ENCODE measurements around the gene FRMD4B.

GRCh38 chr3:69419276-69419675 is 33.4 kb upstream of the FRMD4B start:
- TF ChIP-seq TAF1 (IDR thresholded peaks at IDR 0.05; ENCODE audit: low read depth, low read length) (no peak), POLR2AphosphoS5 (IDR thresholded peaks at IDR 0.05; ENCODE audit: low read depth, low read length) (no peak), POLR2A (IDR thresholded peaks at IDR 0.05; ENCODE audit: low read depth, low read length) (no peak), SPI1 (IDR thresholded peaks at IDR 0.05; ENCODE audit: low read depth, low read length) (no peak)
